Activated B cell treated with CpG ODN at 0.5 μM for 24 hours (primary cell): Measurements from ENCODE around the gene ATP2B2. TPM values are rescaled to one million over a fixed set of nuclear protein-coding genes. Genes with fewer than 3 reads are reported as not detected.

ENCODE experiments used
- ATAC-seq: fragments of 200-7000 bp; cut with Tn5 transposase; one replicate; pipeline ENCODE4 v1.10.0; 2021; ENCODE audit warnings: low read depth, mild to moderate bottlenecking, moderate library complexity
- CTCF ChIA-PET: fragments of 350-600 bp; sonication (Branson Sonifier 250); formaldehyde crosslinking; loops from one replicate; lab custom pipeline; 2021; ENCODE audit warnings: antibody characterized with exemption; lab: Charles Lee
- POLR2A ChIA-PET: fragments of 350-600 bp; sonication (Branson Sonifier 250); formaldehyde crosslinking; loops from one replicate; lab custom pipeline; 2021; ENCODE audit warnings: antibody characterized with exemption; lab: Charles Lee
- DNase-seq: peaks from one replicate; pipeline ENCODE4 v3.0.0; 2022
- H3K27ac Mint-ChIP-seq: one replicate; pipeline ENCODE4 v1.8.0; 2020; ENCODE audit warnings: mixed read lengths
- H3K27me3 Mint-ChIP-seq: one replicate; pipeline ENCODE4 v1.8.0; 2021; ENCODE audit warnings: mixed read lengths
- H3K36me3 Mint-ChIP-seq: one replicate; pipeline ENCODE4 v1.8.0; 2021; ENCODE audit warnings: low read depth, mixed read lengths
- H3K4me1 Mint-ChIP-seq: one replicate; pipeline ENCODE4 v1.8.0; 2021; ENCODE audit warnings: mixed read lengths
- H3K4me3 Mint-ChIP-seq: one replicate; pipeline ENCODE4 v1.8.0; 2020; ENCODE audit warnings: mild to moderate bottlenecking, mixed read lengths
- H3K9me3 Mint-ChIP-seq: one replicate; pipeline ENCODE4 v1.8.0; 2020; ENCODE audit warnings: mixed read lengths
- intact Hi-C: fragments of 100-400 bp; cut with micrococcal nuclease; formaldehyde crosslinking; loops from one replicate; pipeline ENCODE4 v1.15.1; 2024
- total RNA-seq: library from RNA; stranded (reverse); gene quantifications from 2 replicates; pipeline ENCODE4 v1.2.3, GENCODE V29; 2022
- TF ChIP-seq, protein P1 (sequence below): fragments of 200-600 bp; IDR thresholded peaks from one replicate; pipeline ENCODE4 v1.8.0; 2022; ENCODE audit warnings: antibody characterized with exemption, mild to moderate bottlenecking

Gene ATP2B2
- total RNA-seq, 1 donor from 2014 or later: not detected

DNA sequence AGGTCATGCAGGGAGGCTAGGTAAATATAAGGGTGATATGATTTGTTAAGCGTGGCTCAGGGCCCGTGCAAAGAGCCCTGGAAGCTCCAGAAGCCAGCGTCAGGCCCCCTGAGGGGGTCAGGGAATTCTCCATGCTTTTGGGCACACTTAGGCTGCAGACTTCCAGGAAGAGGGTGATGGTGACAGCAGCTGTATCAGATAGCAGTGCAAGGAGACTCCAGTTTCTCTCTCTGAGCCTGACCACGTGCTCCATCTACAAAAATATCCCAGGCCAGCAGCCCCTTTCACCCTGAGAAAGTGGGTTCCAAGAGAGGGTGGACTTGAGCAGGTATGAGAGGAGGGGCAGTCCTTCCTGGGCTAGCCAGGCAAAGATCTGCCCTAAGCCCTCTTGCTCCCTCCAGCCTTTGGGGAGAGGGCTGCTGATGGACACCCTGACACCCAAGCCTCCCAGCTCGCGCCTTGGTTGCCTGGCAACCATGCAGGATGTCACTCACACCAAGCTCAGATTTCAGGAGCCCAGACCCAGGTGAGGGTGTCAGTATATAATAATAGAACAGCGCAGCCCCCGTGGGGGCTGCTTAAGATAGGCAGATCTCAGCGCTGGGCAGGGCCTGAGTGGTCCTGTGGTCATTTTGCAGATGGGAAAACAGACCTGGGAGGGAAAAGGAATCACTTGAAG lies 35.8 kb downstream of the ATP2B2 start:
- TF ChIP-seq, protein P1, sequence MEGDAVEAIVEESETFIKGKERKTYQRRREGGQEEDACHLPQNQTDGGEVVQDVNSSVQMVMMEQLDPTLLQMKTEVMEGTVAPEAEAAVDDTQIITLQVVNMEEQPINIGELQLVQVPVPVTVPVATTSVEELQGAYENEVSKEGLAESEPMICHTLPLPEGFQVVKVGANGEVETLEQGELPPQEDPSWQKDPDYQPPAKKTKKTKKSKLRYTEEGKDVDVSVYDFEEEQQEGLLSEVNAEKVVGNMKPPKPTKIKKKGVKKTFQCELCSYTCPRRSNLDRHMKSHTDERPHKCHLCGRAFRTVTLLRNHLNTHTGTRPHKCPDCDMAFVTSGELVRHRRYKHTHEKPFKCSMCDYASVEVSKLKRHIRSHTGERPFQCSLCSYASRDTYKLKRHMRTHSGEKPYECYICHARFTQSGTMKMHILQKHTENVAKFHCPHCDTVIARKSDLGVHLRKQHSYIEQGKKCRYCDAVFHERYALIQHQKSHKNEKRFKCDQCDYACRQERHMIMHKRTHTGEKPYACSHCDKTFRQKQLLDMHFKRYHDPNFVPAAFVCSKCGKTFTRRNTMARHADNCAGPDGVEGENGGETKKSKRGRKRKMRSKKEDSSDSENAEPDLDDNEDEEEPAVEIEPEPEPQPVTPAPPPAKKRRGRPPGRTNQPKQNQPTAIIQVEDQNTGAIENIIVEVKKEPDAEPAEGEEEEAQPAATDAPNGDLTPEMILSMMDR: no peak
- intact Hi-C loops: no loop called here
- no peak overlapping the region for H3K4me3 Mint-ChIP-seq
- H3K9me3 Mint-ChIP-seq: no peaks in the 10 kb centered on the region
- no peaks in the 10 kb centered on the region for H3K36me3 Mint-ChIP-seq
- H3K27ac Mint-ChIP-seq: no peak overlapping the region
- ATAC-seq (no peak), DNase-seq (no peak)
- CTCF ChIA-PET: interaction anchor here (1.0 kb wide), 1 partner anchor 126 kb away, joined by 3 read pairs; no protein-coding TSS in a partner anchor
- peaks cover under 1% of the 10 kb centered on the region for H3K4me1 Mint-ChIP-seq
- H3K27me3 Mint-ChIP-seq: peaks cover 29% of the 10 kb centered on the region
- POLR2A ChIA-PET: no interaction called here

DNA sequence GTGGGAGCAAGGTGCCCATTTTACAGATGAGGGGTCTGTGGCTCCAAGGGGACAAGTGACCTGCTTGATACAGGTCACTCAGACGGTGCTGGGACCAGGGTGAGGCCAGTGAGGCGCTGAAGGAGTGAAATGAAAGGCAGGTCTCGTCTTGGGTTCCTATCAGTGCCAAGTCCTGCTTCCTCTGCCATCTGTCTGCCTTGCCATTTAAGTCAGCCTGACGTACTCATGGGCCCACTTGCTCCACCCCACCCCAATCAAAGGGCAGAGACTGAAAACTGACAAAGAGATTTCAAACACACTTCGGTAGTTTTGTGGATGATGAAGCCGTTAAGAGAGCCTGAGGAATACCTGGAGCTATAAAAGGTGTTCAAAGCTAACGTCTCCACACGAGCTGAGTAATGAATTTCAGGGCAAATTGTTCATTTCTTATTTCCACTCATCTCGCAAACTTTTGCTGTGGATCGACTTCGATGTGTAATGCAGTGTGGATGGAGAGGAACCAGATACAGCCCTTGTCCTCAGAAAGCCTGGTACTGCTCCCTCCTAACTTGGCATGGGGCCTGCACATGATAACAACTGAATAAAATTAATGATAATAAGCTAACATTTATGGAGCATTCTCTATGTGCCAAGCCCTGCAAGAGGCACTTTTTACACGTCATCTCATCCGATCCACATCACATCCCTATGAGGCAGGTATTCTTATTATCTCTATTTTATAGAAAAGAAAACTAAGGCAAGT lies 36.6 kb downstream of the ATP2B2 start:
- H3K9me3 Mint-ChIP-seq: no peaks in the 10 kb centered on the region
- TF ChIP-seq, protein P1: no peak
- DNase-seq (no peak), ATAC-seq (no peak)
- H3K27ac Mint-ChIP-seq: no peak overlapping the region
- intact Hi-C loops: no loop called here
- no peaks in the 10 kb centered on the region for H3K36me3 Mint-ChIP-seq
- peaks cover 31% of the 10 kb centered on the region for H3K27me3 Mint-ChIP-seq
- ChIA-PET POLR2A (no interaction called here), CTCF (interaction anchor here (1.0 kb wide), 1 partner anchor 125 kb away, joined by 3 read pairs; no protein-coding TSS in a partner anchor)
- H3K4me1 Mint-ChIP-seq: peaks cover 3% of the 10 kb centered on the region
- no peak overlapping the region for H3K4me3 Mint-ChIP-seq

DNA sequence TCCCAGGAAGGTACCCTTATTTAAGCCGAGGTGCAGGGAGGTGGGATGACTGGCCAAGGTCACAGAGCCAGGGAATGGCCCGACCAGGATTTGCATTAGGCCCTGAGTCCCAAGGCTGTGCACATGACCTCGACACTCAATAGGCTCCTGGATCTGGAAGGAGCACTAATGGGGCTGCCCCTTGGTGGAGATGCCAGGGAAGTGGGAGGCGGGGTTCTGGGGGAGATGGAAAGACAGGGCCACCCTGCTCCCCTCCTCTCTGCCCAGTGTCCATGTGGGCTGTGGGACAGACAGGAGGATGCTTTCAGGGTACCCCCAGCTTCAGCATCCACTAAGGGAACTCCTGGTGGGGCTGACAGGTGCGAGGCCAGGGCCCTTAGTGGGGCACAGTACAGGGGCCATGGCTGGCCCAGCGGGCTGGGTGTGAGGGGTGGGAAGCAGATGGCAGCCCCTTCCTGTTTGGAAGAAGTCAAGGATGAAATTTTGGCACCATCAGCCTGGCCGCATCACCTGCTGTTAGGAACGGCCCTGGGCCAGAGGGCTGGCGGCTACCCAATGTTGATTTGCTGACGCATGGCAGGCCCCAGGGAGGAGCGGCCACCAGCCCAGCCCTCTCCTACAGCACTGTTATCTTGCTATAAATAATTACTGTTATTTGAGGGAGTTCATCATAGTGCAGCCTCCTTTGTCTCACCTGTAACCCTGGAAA lies 37.3 kb downstream of the ATP2B2 start:
- ChIA-PET POLR2A (no interaction called here), CTCF (no interaction called here)
- no peak for ATAC-seq
- Mint-ChIP-seq H3K4me1 (peaks cover 3% of the 10 kb centered on the region), H3K36me3 (no peaks in the 10 kb centered on the region), H3K27me3 (peaks cover 30% of the 10 kb centered on the region), H3K27ac (no peak overlapping the region), H3K4me3 (no peak overlapping the region), H3K9me3 (no peaks in the 10 kb centered on the region)
- intact Hi-C loops: no loop called here
- TF ChIP-seq, protein P1: no peak
- DNase-seq: no peak

DNA sequence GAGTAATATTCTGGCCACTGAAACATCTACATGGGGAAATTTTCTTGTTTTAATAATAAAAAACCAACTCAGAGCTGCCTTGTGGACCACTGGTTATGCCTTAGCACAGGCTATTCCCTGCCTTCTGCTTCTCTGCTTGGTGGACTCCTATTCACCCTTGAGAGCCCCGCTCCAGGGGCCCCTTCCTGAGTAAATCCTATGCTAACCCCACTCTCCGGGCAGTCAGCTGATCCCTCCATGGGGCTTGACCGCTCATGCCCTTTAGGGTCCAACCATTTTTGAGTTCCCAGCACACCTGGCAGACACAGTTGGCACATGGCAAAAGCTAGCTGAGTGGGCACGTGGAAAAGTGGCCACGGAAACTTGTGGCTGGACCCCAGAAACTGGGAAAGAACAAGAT lies 38.2 kb downstream of the ATP2B2 start:
- POLR2A ChIA-PET: no interaction called here
- TF ChIP-seq, protein P1: no peak
- DNase-seq (no peak), ATAC-seq (no peak)
- intact Hi-C loops: no loop called here
- Mint-ChIP-seq H3K27me3 (peaks cover 24% of the 10 kb centered on the region), H3K27ac (no peak overlapping the region), H3K36me3 (no peaks in the 10 kb centered on the region), H3K4me1 (peaks cover 3% of the 10 kb centered on the region), H3K4me3 (no peak overlapping the region), H3K9me3 (no peaks in the 10 kb centered on the region)
- CTCF ChIA-PET: no interaction called here

DNA sequence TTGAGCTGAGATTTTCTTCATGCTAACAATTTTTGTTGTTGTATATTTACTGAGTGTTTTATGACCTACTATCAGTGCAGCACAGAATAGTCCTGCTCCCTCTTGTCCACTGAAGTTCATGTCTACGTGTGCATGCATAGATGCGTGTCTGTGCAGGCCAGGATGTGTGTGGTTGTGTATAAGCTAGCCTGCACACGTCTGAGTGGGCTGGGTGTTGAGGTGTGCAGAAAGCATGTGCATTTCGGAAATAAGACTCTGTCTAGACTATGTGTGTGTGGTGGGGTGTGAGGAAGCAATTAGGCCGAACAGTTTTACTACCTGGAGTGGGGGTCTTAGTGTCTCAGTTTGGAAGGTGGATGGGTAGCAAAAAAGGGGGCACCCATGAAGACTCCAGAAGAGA lies 39.2 kb downstream of the ATP2B2 start:
- H3K27me3 Mint-ChIP-seq: peaks cover 21% of the 10 kb centered on the region
- no peak for ATAC-seq
- TF ChIP-seq, protein P1: no peak
- DNase-seq: no peak
- H3K27ac Mint-ChIP-seq: no peak overlapping the region
- CTCF ChIA-PET: interaction anchor here (0.8 kb wide), 1 partner anchor 272 kb away, joined by 3 read pairs; no protein-coding TSS in a partner anchor
- POLR2A ChIA-PET: no interaction called here
- H3K9me3 Mint-ChIP-seq: no peaks in the 10 kb centered on the region
- no peaks in the 10 kb centered on the region for H3K36me3 Mint-ChIP-seq
- no peak overlapping the region for H3K4me3 Mint-ChIP-seq
- peaks cover 3% of the 10 kb centered on the region for H3K4me1 Mint-ChIP-seq
- intact Hi-C loops: no loop called here
